ENCODE results near the gene C2orf72. TPM values are rescaled to one million over a fixed set of nuclear protein-coding genes. Genes with fewer than 3 reads are reported as not detected.

Gene C2orf72
- total and polyA plus RNA-seq, 2 of the 13 experiments (the other 11 are each of a cell fraction or from before 2014, with no cell fraction given): 147 to 203 TPM

- TF ChIP-seq MIER3 (CRISPR knock-in tag; IDR thresholded peaks at IDR 0.05; ENCODE audit: borderline replicate concordance): no peak
- TF ChIP-seq MTF2 (CRISPR knock-in tag; IDR thresholded peaks at IDR 0.05; ENCODE audit: borderline replicate concordance): no peak
- peak; percentile 51; the same call in 1 of the 2 replicates for TF ChIP-seq ZNF343 (CRISPR knock-in tag; IDR thresholded peaks at IDR 0.05)
- TF ChIP-seq ZBTB49 (CRISPR knock-in tag; IDR thresholded peaks at IDR 0.05; ENCODE audit: borderline replicate concordance): no peak
- 0 out of 2 replicates have a peak, but pooled peaks have one; percentile 1 for TF ChIP-seq FOXC1 (CRISPR knock-in tag; IDR thresholded peaks at IDR 0.05; ENCODE audit: borderline replicate concordance)
- no peak for TF ChIP-seq CENPX (CRISPR knock-in tag; IDR thresholded peaks at IDR 0.05)
- no peak for TF ChIP-seq ZFP36L1 (CRISPR knock-in tag; IDR thresholded peaks at IDR 0.05)
- no peak for TF ChIP-seq KLF15 (CRISPR knock-in tag; IDR thresholded peaks at IDR 0.05; ENCODE audit: borderline replicate concordance)
- 0 out of 2 replicates have a peak, but pooled peaks have one; percentile 37 for TF ChIP-seq ZNF816 (CRISPR knock-in tag; IDR thresholded peaks at IDR 0.05; ENCODE audit: borderline replicate concordance)
- TF ChIP-seq ZNF496 (CRISPR knock-in tag; IDR thresholded peaks at IDR 0.05; ENCODE audit: insufficient replicate concordance): no peak
- TF ChIP-seq SCMH1 (CRISPR knock-in tag; IDR thresholded peaks at IDR 0.05; ENCODE audit: borderline replicate concordance): no peak
- peak; percentile 46; the same call in 1 of the 2 replicates for TF ChIP-seq ZNF501 (CRISPR knock-in tag; IDR thresholded peaks at IDR 0.05)
- TF ChIP-seq FOXP1 (IDR thresholded peaks at IDR 0.05): no peak
- TF ChIP-seq FOXP1 (CRISPR knock-in tag; IDR thresholded peaks at IDR 0.05): no peak
- TF ChIP-seq RBAK (CRISPR knock-in tag; IDR thresholded peaks at IDR 0.05): no peak
- peak; percentile 49 for TF ChIP-seq TAF1 (CRISPR knock-in tag; IDR thresholded peaks at IDR 0.05)
- no peak for TF ChIP-seq ZNF572 (CRISPR knock-in tag; IDR thresholded peaks at IDR 0.05)
- TF ChIP-seq MED13 (CRISPR knock-in tag; IDR thresholded peaks at IDR 0.05): no peak
- 0 out of 2 replicates have a peak, but pooled peaks have one; percentile 62 for TF ChIP-seq DNMT1 (CRISPR knock-in tag; IDR thresholded peaks at IDR 0.05)
- TF ChIP-seq ZNF3 (CRISPR knock-in tag; IDR thresholded peaks at IDR 0.05): no peak
- no peak for TF ChIP-seq HMGA1 (CRISPR knock-in tag; conservative IDR thresholded peaks at IDR 0.05)
- peak; percentile 73 for TF ChIP-seq ZFX (CRISPR knock-in tag; IDR thresholded peaks at IDR 0.05; ENCODE audit: low read depth)
- TF ChIP-seq, protein P1, sequence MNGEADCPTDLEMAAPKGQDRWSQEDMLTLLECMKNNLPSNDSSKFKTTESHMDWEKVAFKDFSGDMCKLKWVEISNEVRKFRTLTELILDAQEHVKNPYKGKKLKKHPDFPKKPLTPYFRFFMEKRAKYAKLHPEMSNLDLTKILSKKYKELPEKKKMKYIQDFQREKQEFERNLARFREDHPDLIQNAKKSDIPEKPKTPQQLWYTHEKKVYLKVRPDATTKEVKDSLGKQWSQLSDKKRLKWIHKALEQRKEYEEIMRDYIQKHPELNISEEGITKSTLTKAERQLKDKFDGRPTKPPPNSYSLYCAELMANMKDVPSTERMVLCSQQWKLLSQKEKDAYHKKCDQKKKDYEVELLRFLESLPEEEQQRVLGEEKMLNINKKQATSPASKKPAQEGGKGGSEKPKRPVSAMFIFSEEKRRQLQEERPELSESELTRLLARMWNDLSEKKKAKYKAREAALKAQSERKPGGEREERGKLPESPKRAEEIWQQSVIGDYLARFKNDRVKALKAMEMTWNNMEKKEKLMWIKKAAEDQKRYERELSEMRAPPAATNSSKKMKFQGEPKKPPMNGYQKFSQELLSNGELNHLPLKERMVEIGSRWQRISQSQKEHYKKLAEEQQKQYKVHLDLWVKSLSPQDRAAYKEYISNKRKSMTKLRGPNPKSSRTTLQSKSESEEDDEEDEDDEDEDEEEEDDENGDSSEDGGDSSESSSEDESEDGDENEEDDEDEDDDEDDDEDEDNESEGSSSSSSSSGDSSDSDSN (CRISPR knock-in tag; IDR thresholded peaks at IDR 0.05): peak; percentile 44; the same call in 1 of the 2 replicates
- no peak for TF ChIP-seq ZNF766 (CRISPR knock-in tag; IDR thresholded peaks at IDR 0.05; ENCODE audit: borderline replicate concordance)
- no peak for TF ChIP-seq FLYWCH1 (CRISPR knock-in tag; IDR thresholded peaks at IDR 0.05)
- 0 out of 2 replicates have a peak, but pooled peaks have one; percentile 52 for TF ChIP-seq ATF7-NPFF (CRISPR knock-in tag; IDR thresholded peaks at IDR 0.05; ENCODE audit: low read depth)
- no peak for TF ChIP-seq FIP1L1 (IDR thresholded peaks at IDR 0.05; ENCODE audit: borderline replicate concordance, insufficient read depth, low read depth, low read length)
- TF ChIP-seq PCBP2 (optimal IDR thresholded peaks at IDR 0.05; ENCODE audit: low read depth, low read length, poor library complexity, severe bottlenecking): no peak
Measured at GRCh38 chr2:231037731-231038482, 584 bp downstream of the C2orf72 start (continued).

Data from HepG2 (cell line).